SK-N-SH (cell line): Measurements from ENCODE around the gene PTPRD. TPM values are rescaled to one million over a fixed set of nuclear protein-coding genes. Genes with fewer than 3 reads are reported as not detected.
A peak's percentile ranks its signal among the peaks of the same experiment; 100 is the strongest.

Source experiments
- CTCF ChIA-PET: fragments of 300-600, 350-600 bp; formaldehyde crosslinking; extraction: SDS; loops from one replicate; lab custom pipeline; 2021; lab: Yijun Ruan, JAX
- POLR2A ChIA-PET: fragments of 350-600 bp; sonication (Branson Sonifier 250); formaldehyde crosslinking; extraction: SDS; loops from one replicate; lab custom pipeline; 2020; ENCODE audit warnings: antibody characterized with exemption, inconsistent platforms; lab: Yijun Ruan, JAX
- DNase-seq: peaks from one replicate; pipeline ENCODE4 v3.0.0; 2012
- H2AFZ ChIP-seq: fragments of 200-600 bp; sonication (generic); 2 replicates; pipeline ENCODE4 v1.8.1; 2016; ENCODE audit warnings: antibody characterized with exemption, mild to moderate bottlenecking, low read depth
- H3F3A ChIP-seq: fragments of 200-600 bp; sonication (generic); replicated peaks from 2 replicates; pipeline ENCODE3; 2016; ENCODE audit warnings: antibody characterized with exemption, mild to moderate bottlenecking; ENCODE audit not compliant: insufficient read depth
- H3K27ac ChIP-seq, 2 experiments: fragments of 200-500 bp in 1 of 2; fragments of 200-600 bp in 1 of 2; sonication (Bioruptor generic) in 1 of 2; sonication (generic), shearing (Covaris generic) in 1 of 2; 2 replicates each; pipeline versions ENCODE4 v1.5.1 to v1.6.1; 2014 to 2016; ENCODE audit warnings: low read depth in 2 of 2, inconsistent platforms in 1 of 2, low read length in 1 of 2, mild to moderate bottlenecking in 1 of 2, mixed read lengths in 1 of 2
- H3K27me3 ChIP-seq: fragments of 200-600 bp; sonication (generic), shearing (Covaris generic); 2 replicates; pipeline ENCODE4 v1.6.1; 2016; ENCODE audit warnings: mixed run types; ENCODE audit not compliant: insufficient read depth
- H3K36me3 ChIP-seq, 2 experiments: fragments of 200-500 bp in 1 of 2; fragments of 200-600 bp in 1 of 2; sonication (Bioruptor generic) in 1 of 2; sonication (generic) in 1 of 2; replicated peaks in 1 of 2; 2 replicates each; pipeline versions ENCODE3 to v1.5.1; 2014 to 2016; ENCODE audit warnings: low read length in 1 of 2, mild to moderate bottlenecking in 1 of 2; ENCODE audit not compliant: insufficient read depth in 2 of 2, control insufficient read depth in 1 of 2
- H3K4me1 ChIP-seq, 2 experiments: fragments of 200-500 bp in 1 of 2; fragments of 200-600 bp in 1 of 2; sonication (Bioruptor generic) in 1 of 2; sonication (generic), shearing (Covaris generic) in 1 of 2; 2 replicates each; pipeline versions ENCODE4 v1.5.1 to v1.6.1; 2014 to 2016; ENCODE audit warnings: low read depth in 1 of 2, low read length in 1 of 2, mixed run types in 1 of 2; ENCODE audit not compliant: insufficient read depth in 2 of 2, control insufficient read depth in 1 of 2
- H3K4me2 ChIP-seq: fragments of 200-600 bp; sonication (generic), shearing (Covaris generic); 2 replicates; pipeline ENCODE4 v1.6.1; 2017; ENCODE audit warnings: mixed run types
- H3K4me3 ChIP-seq, 2 experiments: fragments of 200-500 bp in 1 of 2; fragments of 200-600 bp in 1 of 2; sonication (Bioruptor generic) in 1 of 2; sonication (generic), shearing (Covaris generic) in 1 of 2; 2 replicates each; pipeline versions ENCODE4 v1.5.1 to v1.8.1; 2014 to 2016; ENCODE audit warnings: low read depth in 2 of 2, inconsistent platforms in 1 of 2, low read length in 1 of 2, mild to moderate bottlenecking in 1 of 2, mixed read lengths in 1 of 2, moderate library complexity in 1 of 2
- H3K79me2 ChIP-seq: fragments of 200-600 bp; sonication (generic); 2 replicates; pipeline ENCODE4 v1.8.1; 2017; ENCODE audit warnings: mild to moderate bottlenecking; ENCODE audit not compliant: insufficient read depth
- H3K9ac ChIP-seq: fragments of 200-600 bp; sonication (generic); 2 replicates; pipeline ENCODE4 v1.6.1; 2017; ENCODE audit warnings: mixed run types
- H3K9me2 ChIP-seq: fragments of 200-600 bp; sonication (generic); 2 replicates; pipeline ENCODE4 v1.6.1; 2017; ENCODE audit warnings: mixed run types
- H3K9me3 ChIP-seq: fragments of 200-600 bp; sonication (generic); 2 replicates; pipeline ENCODE4 v1.6.1; 2017; ENCODE audit warnings: mixed run types, mild to moderate bottlenecking, moderate library complexity
- H4K20me1 ChIP-seq: fragments of 200-600 bp; sonication (generic); 2 replicates; pipeline ENCODE4 v1.6.1; 2017; ENCODE audit warnings: mild to moderate bottlenecking, mixed run types; ENCODE audit not compliant: insufficient read depth
- CTCF ChIP-seq: fragments of 200-600 bp; sonication (generic); IDR thresholded peaks from 2 replicates; pipeline ENCODE4 v1.6.1; 2017; ENCODE audit warnings: antibody characterized with exemption, mild to moderate bottlenecking, moderate library complexity
- ELF1 ChIP-seq: IDR thresholded peaks from 2 replicates; pipeline ENCODE4 v1.4.0; 2012
- EZH2phosphoT487 ChIP-seq: fragments of 200-600 bp; sonication (generic); IDR thresholded peaks from 2 replicates; pipeline ENCODE4 v1.6.1; 2017; ENCODE audit warnings: low read depth, mixed run types, mild to moderate bottlenecking, antibody characterized with exemption, moderate library complexity, borderline replicate concordance
- FOXM1 ChIP-seq: IDR thresholded peaks from 2 replicates; pipeline ENCODE4 v1.4.0; 2012; ENCODE audit warnings: low read depth, mild to moderate bottlenecking
- NFIC ChIP-seq: IDR thresholded peaks from 2 replicates; pipeline ENCODE4 v1.4.0; 2012; ENCODE audit warnings: borderline replicate concordance
- POLR2AphosphoS5 ChIP-seq: IDR thresholded peaks from 2 replicates; pipeline ENCODE4 v1.6.1; 2012; ENCODE audit warnings: low read depth, low read length
- RAD21 ChIP-seq: IDR thresholded peaks from 2 replicates; pipeline ENCODE4 v1.6.1; 2012; ENCODE audit warnings: mild to moderate bottlenecking, low read length
- SMC3 ChIP-seq: IDR thresholded peaks from 2 replicates; pipeline ENCODE4 v1.6.1; 2012; ENCODE audit warnings: low read depth, low read length, improper control_type of control experiment
- TEAD4 ChIP-seq: IDR thresholded peaks from 2 replicates; pipeline ENCODE4 v1.4.0; 2012; ENCODE audit warnings: mild to moderate bottlenecking, borderline replicate concordance; ENCODE audit not compliant: insufficient read depth
- WGBS: methylation state at CpG from one replicate; pipeline ENCODE4 v1.1.6; 2017; ENCODE audit warnings: low lambda C conversion rate; 5-methylcytosine and 5-hydroxymethylcytosine counted together
- polyA plus RNA-seq, 3 experiments: library from polyadenylated mRNA; depleted of rRNA; stranded (reverse); fragments of >200 nt; gene quantifications; 2 replicates each; pipeline ENCODE4 v1.2.3, GENCODE V29; 2012
- TF ChIP-seq, protein P1 (sequence below): IDR thresholded peaks from 2 replicates; pipeline ENCODE4 v1.4.0; 2012; ENCODE audit warnings: low read depth
- TF ChIP-seq, protein P2 (sequence below): fragments of 150-350 bp; IDR thresholded peaks from 2 replicates; pipeline ENCODE4 v1.6.1; 2017; ENCODE audit warnings: antibody characterized with exemption, low read length, low read depth, borderline replicate concordance

The PTPRD gene
- polyA plus RNA-seq, 1 of the 3 experiments (the other 2 are of a cell fraction): 0.15 TPM

DNA sequence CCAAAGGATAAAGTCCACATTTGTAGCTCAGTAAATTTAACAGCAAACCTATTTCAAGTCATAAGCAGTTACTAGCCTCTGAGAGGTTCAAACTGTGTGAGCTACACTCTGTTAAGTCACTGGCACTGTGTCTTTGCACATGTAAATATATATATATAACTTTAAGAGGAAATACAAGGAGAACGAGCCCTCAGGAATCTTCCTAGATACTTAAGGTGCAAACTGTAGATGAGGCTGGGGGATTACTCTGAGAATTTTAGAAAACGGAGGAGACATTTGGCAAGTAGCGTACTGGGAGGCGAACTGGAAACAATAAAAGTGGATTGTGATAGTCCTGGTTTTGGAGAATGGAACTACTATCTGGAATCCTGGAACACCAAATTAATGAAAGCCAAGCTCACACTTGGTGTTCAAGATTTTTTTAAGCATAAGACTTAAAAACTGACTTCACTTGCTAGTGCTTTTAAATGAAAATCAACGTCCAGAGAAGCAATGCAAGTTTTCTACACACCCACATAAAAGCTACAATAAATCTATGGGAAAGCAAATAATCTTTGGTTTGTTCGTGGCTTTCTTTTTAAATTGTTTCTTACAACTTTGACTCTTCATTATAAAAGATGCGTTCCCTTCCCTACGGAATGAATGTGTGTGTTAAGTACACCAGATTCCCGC, 1756.3 kb downstream of the PTPRD start:
- CTCF ChIA-PET: interaction anchor here (0.6 to 1.8 kb wide), 5 partner anchors 13 to 1804 kb away, joined by 3 to 4 read pairs (median 4); no protein-coding TSS in a partner anchor
- DNase-seq: no peak
- Histone ChIP-seq H3K36me3 (no peaks in the 10 kb centered on the region), H4K20me1 (no peaks in the 10 kb centered on the region), H3K27ac (no peak overlapping the region), H3K4me3 (peak overlapping the region; percentile 54 to 61; a peak in 3 of 4 replicates), H3K4me1 (no peaks in the 10 kb centered on the region; a peak in 2 of 4 replicates), H3K27me3 (peaks cover 35% of the 10 kb centered on the region), H3K9me3 (no peaks in the 10 kb centered on the region), H3F3A (no peaks in the 10 kb centered on the region), H2AFZ (no peak overlapping the region), H3K9ac (no peak overlapping the region), H3K9me2 (no peaks in the 10 kb centered on the region), H3K4me2 (peak overlapping the region; percentile 89), H3K79me2 (no peaks in the 10 kb centered on the region)
- POLR2A ChIA-PET: no interaction called here
- 31% methylated on average over 9 of the region's 9 CpGs for WGBS
- TF ChIP-seq ELF1 (no peak), SMC3 (no peak), NFIC (no peak), TEAD4 (no peak), EZH2phosphoT487 (no peak)

DNA sequence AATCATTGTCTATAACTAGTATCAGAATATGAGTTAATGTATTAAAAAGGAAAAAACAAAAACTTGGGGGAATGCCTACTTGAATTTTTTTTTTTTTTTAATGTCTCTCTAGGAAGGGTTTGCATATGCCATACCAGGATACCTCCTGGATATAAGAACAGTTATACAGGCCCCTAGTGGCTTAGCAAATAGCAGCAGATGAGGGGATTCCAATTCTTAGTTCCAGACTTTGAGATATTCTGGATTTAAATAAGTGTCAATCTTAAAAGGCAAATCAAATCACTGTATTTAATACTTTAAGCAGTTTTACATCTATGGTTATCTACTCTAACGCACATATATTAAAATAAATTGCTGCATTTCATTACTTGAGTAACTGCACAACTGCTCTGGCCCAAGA, 1757.8 kb downstream of the PTPRD start:
- peak; percentile 57 for DNase-seq
- H3K4me1 ChIP-seq: no peaks in the 10 kb centered on the region; a peak in 2 of 4 replicates
- no peaks in the 10 kb centered on the region for H3K36me3 ChIP-seq
- POLR2A ChIA-PET: no interaction called here
- H3K79me2 ChIP-seq: no peaks in the 10 kb centered on the region
- TF ChIP-seq RAD21: peak; percentile 79
- no peak for TF ChIP-seq POLR2AphosphoS5
- TF ChIP-seq, protein P1, sequence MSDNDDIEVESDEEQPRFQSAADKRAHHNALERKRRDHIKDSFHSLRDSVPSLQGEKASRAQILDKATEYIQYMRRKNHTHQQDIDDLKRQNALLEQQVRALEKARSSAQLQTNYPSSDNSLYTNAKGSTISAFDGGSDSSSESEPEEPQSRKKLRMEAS: no peak
- peak; percentile 36; the same call in 1 of the 2 replicates for TF ChIP-seq SMC3
- TF ChIP-seq CTCF: peak; percentile 41
- no peak for TF ChIP-seq FOXM1
- TF ChIP-seq, protein P2, sequence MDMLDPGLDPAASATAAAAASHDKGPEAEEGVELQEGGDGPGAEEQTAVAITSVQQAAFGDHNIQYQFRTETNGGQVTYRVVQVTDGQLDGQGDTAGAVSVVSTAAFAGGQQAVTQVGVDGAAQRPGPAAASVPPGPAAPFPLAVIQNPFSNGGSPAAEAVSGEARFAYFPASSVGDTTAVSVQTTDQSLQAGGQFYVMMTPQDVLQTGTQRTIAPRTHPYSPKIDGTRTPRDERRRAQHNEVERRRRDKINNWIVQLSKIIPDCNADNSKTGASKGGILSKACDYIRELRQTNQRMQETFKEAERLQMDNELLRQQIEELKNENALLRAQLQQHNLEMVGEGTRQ: no peak
- TF ChIP-seq, all 33 proteins: peak for 3
- 60% methylated on average over 1 of the region's 1 CpG for WGBS
- no peaks in the 10 kb centered on the region for H3K9me3 ChIP-seq
- peaks cover 35% of the 10 kb centered on the region for H3K27me3 ChIP-seq
- no peak overlapping the region for H3K4me2 ChIP-seq
- no peaks in the 10 kb centered on the region for H4K20me1 ChIP-seq
- no peaks in the 10 kb centered on the region for H3F3A ChIP-seq
- H3K27ac ChIP-seq: no peak overlapping the region
- CTCF ChIA-PET: interaction anchor here (0.6 to 0.9 kb wide), 2 partner anchors 41 to 169 kb away, joined by 3 read pairs; no protein-coding TSS in a partner anchor
- H3K9ac ChIP-seq: no peak overlapping the region
- H3K9me2 ChIP-seq: no peaks in the 10 kb centered on the region
- H2AFZ ChIP-seq: no peak overlapping the region
- H3K4me3 ChIP-seq: no peak overlapping the region; a peak in 1 of 4 replicates
